ENCODE measurements around the gene DFFA.
A peak's percentile ranks its signal among the peaks of the same experiment; 100 is the strongest.

DFFA gene

GRCh38 chr1:10446790-10447422 is 25.4 kb downstream of the DFFA start:
- Histone ChIP-seq H3K9ac (ENCODE audit: low read depth in 1 of 2, low read length in 2 of 2) (no peak overlapping the region), H3K27me3 (ENCODE audit: control insufficient read depth in 1 of 2, insufficient read depth in 2 of 2, low read length in 2 of 2) (no peaks in the 10 kb centered on the region), H3K9me3 (ENCODE audit: control insufficient read depth in 1 of 2, low read length in 2 of 2) (no peaks in the 10 kb centered on the region), H3K4me1 (ENCODE audit: control insufficient read depth in 1 of 2, insufficient read depth in 2 of 2, low read length in 2 of 2) (no peaks in the 10 kb centered on the region), H3K36me3 (ENCODE audit: control insufficient read depth in 1 of 2, insufficient read depth in 2 of 2, low read length in 2 of 2) (peaks cover 0 to 4% of the 10 kb centered on the region in 2 donors), H3K27ac (ENCODE audit: low read depth, low read length) (no peak overlapping the region), H3K4me3 (ENCODE audit: low read depth in 1 of 2, low read length in 2 of 2) (no peak overlapping the region)

- H3K36me3 ChIP-seq (ENCODE audit: control insufficient read depth in 1 of 2, insufficient read depth in 2 of 2, low read length in 2 of 2) = peaks cover 0 to 8% of the 10 kb centered on the region in 2 donors
- no peak overlapping the region for H3K4me3 ChIP-seq (ENCODE audit: low read depth in 1 of 2, low read length in 2 of 2)
- H3K27me3 ChIP-seq (ENCODE audit: control insufficient read depth in 1 of 2, insufficient read depth in 2 of 2, low read length in 2 of 2) = no peaks in the 10 kb centered on the region
- no peak overlapping the region for H3K9ac ChIP-seq (ENCODE audit: low read depth in 1 of 2, low read length in 2 of 2)
- H3K9me3 ChIP-seq (ENCODE audit: control insufficient read depth in 1 of 2, low read length in 2 of 2) = no peaks in the 10 kb centered on the region
- H3K27ac ChIP-seq (ENCODE audit: low read depth, low read length) = no peak overlapping the region
- H3K4me1 ChIP-seq (ENCODE audit: control insufficient read depth in 1 of 2, insufficient read depth in 2 of 2, low read length in 2 of 2) = no peaks in the 10 kb centered on the region
These were observed 27.4 kb downstream of the DFFA start for GRCh38 chr1:10444795-10445397.

GRCh38 chr1:10444248-10444647 is 28.1 kb downstream of the DFFA start:
- Histone ChIP-seq H3K9me3 (ENCODE audit: control insufficient read depth in 1 of 2, low read length in 2 of 2) (no peaks in the 10 kb centered on the region), H3K9ac (ENCODE audit: low read depth in 1 of 2, low read length in 2 of 2) (no peak overlapping the region), H3K36me3 (ENCODE audit: control insufficient read depth in 1 of 2, insufficient read depth in 2 of 2, low read length in 2 of 2) (peaks cover 0 to 8% of the 10 kb centered on the region in 2 donors), H3K4me1 (ENCODE audit: control insufficient read depth in 1 of 2, insufficient read depth in 2 of 2, low read length in 2 of 2) (no peaks in the 10 kb centered on the region), H3K27ac (ENCODE audit: low read depth, low read length) (no peak overlapping the region), H3K27me3 (ENCODE audit: control insufficient read depth in 1 of 2, insufficient read depth in 2 of 2, low read length in 2 of 2) (no peaks in the 10 kb centered on the region), H3K4me3 (ENCODE audit: low read depth in 1 of 2, low read length in 2 of 2) (no peak overlapping the region)

GRCh38 chr1:10440794-10441193 is 31.5 kb downstream of the DFFA start:
- Histone ChIP-seq H3K27ac (ENCODE audit: low read depth, low read length) (no peak overlapping the region), H3K9ac (ENCODE audit: low read depth in 1 of 2, low read length in 2 of 2) (no peak overlapping the region), H3K9me3 (ENCODE audit: control insufficient read depth in 1 of 2, low read length in 2 of 2) (no peaks in the 10 kb centered on the region), H3K27me3 (ENCODE audit: control insufficient read depth in 1 of 2, insufficient read depth in 2 of 2, low read length in 2 of 2) (no peaks in the 10 kb centered on the region), H3K4me3 (ENCODE audit: low read depth in 1 of 2, low read length in 2 of 2) (no peak overlapping the region), H3K4me1 (ENCODE audit: control insufficient read depth in 1 of 2, insufficient read depth in 2 of 2, low read length in 2 of 2) (peaks cover 0 to 9% of the 10 kb centered on the region in 2 donors), H3K36me3 (ENCODE audit: control insufficient read depth in 1 of 2, insufficient read depth in 2 of 2, low read length in 2 of 2) (peaks cover 0 to 8% of the 10 kb centered on the region in 2 donors)

- Histone ChIP-seq H3K4me1 (ENCODE audit: control insufficient read depth in 1 of 2, insufficient read depth in 2 of 2, low read length in 2 of 2) (peaks cover 0 to 9% of the 10 kb centered on the region in 2 donors), H3K36me3 (ENCODE audit: control insufficient read depth in 1 of 2, insufficient read depth in 2 of 2, low read length in 2 of 2) (peaks cover 0 to 8% of the 10 kb centered on the region in 2 donors), H3K9ac (ENCODE audit: low read depth in 1 of 2, low read length in 2 of 2) (no peak overlapping the region), H3K4me3 (ENCODE audit: low read depth in 1 of 2, low read length in 2 of 2) (no peak overlapping the region), H3K27me3 (ENCODE audit: control insufficient read depth in 1 of 2, insufficient read depth in 2 of 2, low read length in 2 of 2) (no peaks in the 10 kb centered on the region), H3K9me3 (ENCODE audit: control insufficient read depth in 1 of 2, low read length in 2 of 2) (no peaks in the 10 kb centered on the region), H3K27ac (ENCODE audit: low read depth, low read length) (no peak overlapping the region)
These were observed 32.0 kb downstream of the DFFA start for GRCh38 chr1:10440305-10440704.

- Histone ChIP-seq H3K4me1 (ENCODE audit: control insufficient read depth in 1 of 2, insufficient read depth in 2 of 2, low read length in 2 of 2) (peaks cover under 1 to 19% of the 10 kb centered on the region in 2 donors), H3K9me3 (ENCODE audit: control insufficient read depth in 1 of 2, low read length in 2 of 2) (no peaks in the 10 kb centered on the region), H3K36me3 (ENCODE audit: control insufficient read depth in 1 of 2, insufficient read depth in 2 of 2, low read length in 2 of 2) (peaks cover 0 to 8% of the 10 kb centered on the region in 2 donors), H3K4me3 (ENCODE audit: low read depth in 1 of 2, low read length in 2 of 2) (no peak overlapping the region), H3K27ac (ENCODE audit: low read depth, low read length) (no peak overlapping the region), H3K27me3 (ENCODE audit: control insufficient read depth in 1 of 2, insufficient read depth in 2 of 2, low read length in 2 of 2) (no peaks in the 10 kb centered on the region), H3K9ac (ENCODE audit: low read depth in 1 of 2, low read length in 2 of 2) (no peak overlapping the region)
These were observed 33.6 kb downstream of the DFFA start for GRCh38 chr1:10438677-10439163.

GRCh38 chr1:10437052-10437451 is 35.3 kb downstream of the DFFA start:
- Histone ChIP-seq H3K4me1 (ENCODE audit: control insufficient read depth in 1 of 2, insufficient read depth in 2 of 2, low read length in 2 of 2) (peaks cover 17 to 30% of the 10 kb centered on the region in 2 donors), H3K9ac (ENCODE audit: low read depth in 1 of 2, low read length in 2 of 2) (no peak overlapping the region), H3K9me3 (ENCODE audit: control insufficient read depth in 1 of 2, low read length in 2 of 2) (no peaks in the 10 kb centered on the region), H3K27me3 (ENCODE audit: control insufficient read depth in 1 of 2, insufficient read depth in 2 of 2, low read length in 2 of 2) (no peaks in the 10 kb centered on the region), H3K36me3 (ENCODE audit: control insufficient read depth in 1 of 2, insufficient read depth in 2 of 2, low read length in 2 of 2) (peaks cover 0 to 4% of the 10 kb centered on the region in 2 donors), H3K4me3 (ENCODE audit: low read depth in 1 of 2, low read length in 2 of 2) (no peak overlapping the region), H3K27ac (ENCODE audit: low read depth, low read length) (no peak overlapping the region)

- no peaks in the 10 kb centered on the region for H3K9me3 ChIP-seq (ENCODE audit: control insufficient read depth in 1 of 2, low read length in 2 of 2)
- peaks cover 35 to 41% of the 10 kb centered on the region in 2 donors for H3K4me1 ChIP-seq (ENCODE audit: control insufficient read depth in 1 of 2, insufficient read depth in 2 of 2, low read length in 2 of 2)
- no peak overlapping the region for H3K27ac ChIP-seq (ENCODE audit: low read depth, low read length)
- peak overlapping the region in 1 of 2 donors; percentile 10 for H3K4me3 ChIP-seq (ENCODE audit: low read depth in 1 of 2, low read length in 2 of 2)
- no peaks in the 10 kb centered on the region for H3K36me3 ChIP-seq (ENCODE audit: control insufficient read depth in 1 of 2, insufficient read depth in 2 of 2, low read length in 2 of 2)
- no peak overlapping the region for H3K9ac ChIP-seq (ENCODE audit: low read depth in 1 of 2, low read length in 2 of 2)
- H3K27me3 ChIP-seq (ENCODE audit: control insufficient read depth in 1 of 2, insufficient read depth in 2 of 2, low read length in 2 of 2) = no peaks in the 10 kb centered on the region
These were observed 37.7 kb downstream of the DFFA start for GRCh38 chr1:10434590-10434989.

- H3K4me1 ChIP-seq (ENCODE audit: control insufficient read depth in 1 of 2, insufficient read depth in 2 of 2, low read length in 2 of 2) = peaks cover 37 to 41% of the 10 kb centered on the region in 2 donors
- H3K9me3 ChIP-seq (ENCODE audit: control insufficient read depth in 1 of 2, low read length in 2 of 2) = no peaks in the 10 kb centered on the region
- peak overlapping the region in 1 of 2 donors; percentile 10 for H3K4me3 ChIP-seq (ENCODE audit: low read depth in 1 of 2, low read length in 2 of 2)
- H3K27ac ChIP-seq (ENCODE audit: low read depth, low read length) = no peak overlapping the region
- H3K27me3 ChIP-seq (ENCODE audit: control insufficient read depth in 1 of 2, insufficient read depth in 2 of 2, low read length in 2 of 2) = no peaks in the 10 kb centered on the region
- H3K9ac ChIP-seq (ENCODE audit: low read depth in 1 of 2, low read length in 2 of 2) = no peak overlapping the region
- no peaks in the 10 kb centered on the region for H3K36me3 ChIP-seq (ENCODE audit: control insufficient read depth in 1 of 2, insufficient read depth in 2 of 2, low read length in 2 of 2)
These were observed 38.5 kb downstream of the DFFA start for GRCh38 chr1:10433790-10434189.

GRCh38 chr1:10432910-10433700 is 39.2 kb downstream of the DFFA start:
- Histone ChIP-seq H3K4me1 (ENCODE audit: control insufficient read depth in 1 of 2, insufficient read depth in 2 of 2, low read length in 2 of 2) (peaks cover 36 to 42% of the 10 kb centered on the region in 2 donors), H3K27me3 (ENCODE audit: control insufficient read depth in 1 of 2, insufficient read depth in 2 of 2, low read length in 2 of 2) (no peaks in the 10 kb centered on the region), H3K36me3 (ENCODE audit: control insufficient read depth in 1 of 2, insufficient read depth in 2 of 2, low read length in 2 of 2) (no peaks in the 10 kb centered on the region), H3K4me3 (ENCODE audit: low read depth in 1 of 2, low read length in 2 of 2) (peak overlapping the region; percentile 10 to 25), H3K9me3 (ENCODE audit: control insufficient read depth in 1 of 2, low read length in 2 of 2) (no peaks in the 10 kb centered on the region), H3K27ac (ENCODE audit: low read depth, low read length) (no peak overlapping the region), H3K9ac (ENCODE audit: low read depth in 1 of 2, low read length in 2 of 2) (peak overlapping the region; percentile 19 to 27)
